Endothelial cell of umbilical vein (primary cell): Measurements from ENCODE around the gene SNORC. TPM values are rescaled to one million over a fixed set of nuclear protein-coding genes. Genes with fewer than 3 reads are reported as not detected.

Experiments used
- BruUV-seq: library from RNA; stranded (reverse); fragments of 400-500 nt; replicated peaks from 2 replicates; lab custom pipeline; 2021; lab: Mats Ljungman, UMichigan
- CTCF ChIA-PET: fragments of 300-600, 350-600 bp; sonication (Branson Sonifier 250); formaldehyde crosslinking; loops from one replicate; lab custom pipeline; 2021; ENCODE audit warnings: antibody characterized with exemption, inconsistent platforms; lab: Charles Lee
- POLR2A ChIA-PET: fragments of 300-600, 350-600 bp; sonication (Branson Sonifier 250); formaldehyde crosslinking; loops from one replicate; lab custom pipeline; 2021; ENCODE audit warnings: antibody characterized with exemption, inconsistent platforms; lab: Charles Lee
- DNase-seq: peaks from one replicate; pipeline ENCODE4 v3.0.0-alpha.2; 2011; ENCODE audit warnings: low read depth, low spot score
- FAIRE-seq: peaks from 2 replicates; lab custom pipeline; 2011; peaks lifted over from hg19 to GRCh38; lab: Jason Lieb, UNC
- H2AFZ ChIP-seq: 2 replicates; pipeline ENCODE4 v1.6.0; 2012; ENCODE audit warnings: low read depth, low read length, control low read depth, inconsistent platforms
- H3K27ac ChIP-seq: 2 replicates; pipeline ENCODE4 v1.5.1; 2011; ENCODE audit warnings: low read depth, mild to moderate bottlenecking, control low read depth, low read length, moderate library complexity; ENCODE audit not compliant: insufficient read depth
- H3K27me3 ChIP-seq, 2 experiments: 2 replicates each; pipeline versions ENCODE4 v1.6.0 to v1.6.1; 2011; ENCODE audit warnings: low read length in 2 of 2, mixed read lengths in 1 of 2; ENCODE audit not compliant: control insufficient read depth in 2 of 2, insufficient read depth in 2 of 2
- H3K36me3 ChIP-seq, 2 experiments: 2 replicates in 1 of 2; 3 replicates in 1 of 2; pipeline ENCODE4 v1.5.1; 2011; ENCODE audit warnings: low read length in 2 of 2, mild to moderate bottlenecking in 1 of 2, moderate library complexity in 1 of 2; ENCODE audit not compliant: control insufficient read depth in 2 of 2, insufficient read depth in 2 of 2; ENCODE audit errors: extremely low read depth in 1 of 2
- H3K4me1 ChIP-seq: 3 replicates; pipeline ENCODE4 v1.5.1; 2011; ENCODE audit warnings: mild to moderate bottlenecking, low read length; ENCODE audit not compliant: control insufficient read depth, insufficient read depth; ENCODE audit errors: extremely low read depth
- H3K4me2 ChIP-seq: 2 replicates; pipeline ENCODE4 v1.6.1; 2011; ENCODE audit warnings: low read length, control low read depth, mixed read lengths; ENCODE audit not compliant: insufficient read depth
- H3K4me3 ChIP-seq, 3 experiments: fragments of 200-600 bp in 1 of 3; sonication (generic), shearing (Covaris generic) in 1 of 3; replicated peaks in 1 of 3; 2 replicates each; pipeline ENCODE4 v1.5.1; 2011 to 2016; ENCODE audit warnings: control low read depth in 3 of 3, low read length in 3 of 3, mild to moderate bottlenecking in 2 of 3, inconsistent platforms in 1 of 3, low read depth in 1 of 3, moderate library complexity in 1 of 3; ENCODE audit not compliant: insufficient read depth in 1 of 3
- H3K79me2 ChIP-seq: 2 replicates; pipeline ENCODE4 v1.6.0; 2012; ENCODE audit warnings: low read length, inconsistent platforms; ENCODE audit not compliant: control insufficient read depth, insufficient read depth
- H3K9ac ChIP-seq: replicated peaks from 2 replicates; pipeline ENCODE3; 2011; ENCODE audit warnings: low read length, control low read depth; ENCODE audit not compliant: insufficient read depth; ENCODE audit errors: extremely low read depth
- H3K9me1 ChIP-seq: replicated peaks from 3 replicates; pipeline ENCODE4 v1.6.0; 2011; ENCODE audit warnings: mild to moderate bottlenecking, low read length; ENCODE audit not compliant: control insufficient read depth, insufficient read depth; ENCODE audit errors: extremely low read depth
- H3K9me3 ChIP-seq: replicated peaks from 2 replicates; pipeline ENCODE4 v1.5.1; 2012; ENCODE audit warnings: low read length, inconsistent platforms; ENCODE audit not compliant: control insufficient read depth, insufficient read depth
- H4K20me1 ChIP-seq: replicated peaks from 2 replicates; pipeline ENCODE3; 2011; ENCODE audit warnings: mild to moderate bottlenecking, low read length; ENCODE audit not compliant: control insufficient read depth, insufficient read depth; ENCODE audit errors: extremely low read depth
- CTCF ChIP-seq, 2 donors: IDR thresholded peaks; 1 replicate in 1 of 2; 2 replicates in 1 of 2; pipeline ENCODE4 v1.5.1; 2011; ENCODE audit warnings: low read length in 2 of 2, mild to moderate bottlenecking in 2 of 2, moderate library complexity in 2 of 2, control low read depth in 1 of 2, inconsistent platforms in 1 of 2, low read depth in 1 of 2; ENCODE audit not compliant: insufficient read depth in 1 of 2; ENCODE audit errors: extremely low read depth in 1 of 2
- EZH2 ChIP-seq: IDR thresholded peaks from 2 replicates; pipeline ENCODE4 v1.6.1; 2012; ENCODE audit warnings: borderline replicate concordance, low read depth, mild to moderate bottlenecking, moderate library complexity, low read length, inconsistent platforms; ENCODE audit not compliant: severe bottlenecking
- FOS ChIP-seq: IDR thresholded peaks from 2 replicates; pipeline ENCODE4 v1.6.1; 2011; ENCODE audit warnings: mild to moderate bottlenecking, low read length, moderate library complexity, borderline replicate concordance; ENCODE audit not compliant: insufficient read depth
- GATA2 ChIP-seq: IDR thresholded peaks from 2 replicates; pipeline ENCODE4 v1.7.0; 2011; ENCODE audit warnings: low read depth, mild to moderate bottlenecking, moderate library complexity, mixed read lengths, low read length; ENCODE audit not compliant: insufficient read length, insufficient read depth
- JUN ChIP-seq: IDR thresholded peaks from 2 replicates; pipeline ENCODE4 v1.6.1; 2011; ENCODE audit warnings: borderline replicate concordance, low read depth; ENCODE audit not compliant: insufficient read length, insufficient read depth
- MAX ChIP-seq: IDR thresholded peaks from 2 replicates; pipeline ENCODE4 v1.6.1; 2011; ENCODE audit not compliant: insufficient read depth, insufficient read length
- MYC ChIP-seq: IDR thresholded peaks from one replicate; pipeline ENCODE4 v1.6.1; 2011; ENCODE audit warnings: mild to moderate bottlenecking, low read depth, low read length
- POLR2A ChIP-seq: IDR thresholded peaks from 2 replicates; pipeline ENCODE4 v1.6.1; 2012; ENCODE audit warnings: low read depth, mild to moderate bottlenecking, control low read depth, low read length
- POLR2AphosphoS5 ChIP-seq: IDR thresholded peaks from 2 replicates; pipeline ENCODE4 v1.6.1; 2012; ENCODE audit warnings: low read depth, mild to moderate bottlenecking, control low read depth, low read length, moderate library complexity; ENCODE audit not compliant: insufficient read depth
- dilution Hi-C: fragments of 300-500 bp; cut with MboI; formaldehyde crosslinking; loops from one replicate; pipeline ENCODE4 v1.15.0; 2019; ENCODE audit warnings: low sequenced_read_pairs; ENCODE audit not compliant: extremely low pct_ligation_motif_present
- intact Hi-C: fragments of 100-400 bp; cut with micrococcal nuclease; formaldehyde crosslinking; loops from one replicate; pipeline ENCODE4 v1.10.0; 2022
- polyA plus RNA-seq, 4 experiments: library from polyadenylated mRNA; depleted of rRNA in 3 of 4; stranded (reverse) in 3 of 4; unstranded in 1 of 4; fragments of >200 nt; gene quantifications; 2 replicates each; pipeline versions ENCODE4 v1.2.1 to v1.2.3, GENCODE V29; 2011 to 2012; ENCODE audit warnings: missing spikeins in 1 of 4
- total RNA-seq: library from RNA; stranded (reverse); gene quantifications from 2 replicates; pipeline ENCODE4 v1.2.3, GENCODE V29; 2021

SNORC gene
- total and polyA plus RNA-seq, 2 donors (not counting 3 experiments of a cell fraction or from before 2014, with no cell fraction given) = 1.4 to 4.0 TPM

GRCh38 chr2:232888839-232889529, 18.9 kb downstream of the SNORC start:
- Histone ChIP-seq H3K4me3 (no peak overlapping the region), H4K20me1 (no peaks in the 10 kb centered on the region), H3K9me3 (no peaks in the 10 kb centered on the region), H3K27me3 (no peaks in the 10 kb centered on the region), H3K79me2 (no peaks in the 10 kb centered on the region), H3K36me3 (no peaks in the 10 kb centered on the region), H3K4me2 (no peak overlapping the region), H3K4me1 (no peaks in the 10 kb centered on the region), H2AFZ (no peak overlapping the region), H3K9me1 (no peaks in the 10 kb centered on the region), H3K27ac (no peak overlapping the region), H3K9ac (no peak overlapping the region)
- intact Hi-C loops = loop anchor here (10.0 kb wide), 1 partner anchor 166 kb away; no protein-coding TSS in a partner anchor
- BruUV-seq = no TSS peak
- TF ChIP-seq POLR2AphosphoS5 (no peak), MAX (no peak), GATA2 (no peak), MYC (no peak), CTCF (IDR thresholded peaks at IDR 0.05; ENCODE audit: extremely low read depth in 1 of 2, insufficient read depth in 1 of 2, low read depth in 1 of 2, low read length in 2 of 2) (no peak), EZH2 (no peak), JUN (no peak), POLR2A (no peak), FOS (no peak)
- FAIRE-seq = no peak
- dilution Hi-C loops = no loop called here
- POLR2A ChIA-PET = no interaction called here
- no peak for DNase-seq
- CTCF ChIA-PET = interaction anchor here (1.0 to 1.3 kb wide), 2 partner anchors 36 to 165 kb away, joined by 3 to 4 read pairs; no protein-coding TSS in a partner anchor
